Fibroblast of skin of right biceps (primary cell): ENCODE data around the gene MEIS2.

ENCODE experiments used
- DNase-seq: peaks from one replicate; pipeline ENCODE4 v3.0.0-alpha.2; 2013

Gene MEIS2

GRCh38 chr15:37072181-37072580 lies 28.2 kb downstream of the MEIS2 start:
- DNase-seq, result no peak

- DNase-seq, result no peak
These were observed 29.2 kb downstream of the MEIS2 start for GRCh38 chr15:37071134-37071533.

GRCh38 chr15:37070686-37071085 lies 29.7 kb downstream of the MEIS2 start:
- DNase-seq, result no peak

- no peak for DNase-seq
These were observed 38.4 kb downstream of the MEIS2 start for GRCh38 chr15:37061996-37062395.

- DNase-seq, result peak; percentile 87
These were observed 41.3 kb downstream of the MEIS2 start for GRCh38 chr15:37059086-37059485.

GRCh38 chr15:37058316-37058985 lies 41.9 kb downstream of the MEIS2 start:
- DNase-seq, result peak; percentile 48

GRCh38 chr15:37057831-37058230 lies 42.5 kb downstream of the MEIS2 start:
- no peak for DNase-seq

GRCh38 chr15:37057256-37057655 lies 43.1 kb downstream of the MEIS2 start:
- DNase-seq, result no peak

GRCh38 chr15:37056177-37057121 lies 43.9 kb downstream of the MEIS2 start:
- DNase-seq, result no peak

- DNase-seq, result no peak
These were observed 44.9 kb downstream of the MEIS2 start for GRCh38 chr15:37055481-37055880.

GRCh38 chr15:37054336-37054735 lies 46.0 kb downstream of the MEIS2 start:
- DNase-seq, result no peak

GRCh38 chr15:37053166-37053565 lies 47.2 kb downstream of the MEIS2 start:
- DNase-seq, result peak; percentile 72

- DNase-seq, result no peak
These were observed 50.0 kb downstream of the MEIS2 start for GRCh38 chr15:37050345-37050744.

GRCh38 chr15:37046876-37047614 lies 53.3 kb downstream of the MEIS2 start:
- DNase-seq, result peak; percentile 58

GRCh38 chr15:37045859-37046740 lies 54.2 kb downstream of the MEIS2 start:
- DNase-seq, result no peak

GRCh38 chr15:37044915-37045648 lies 55.3 kb downstream of the MEIS2 start:
- no peak for DNase-seq

GRCh38 chr15:37041836-37042235 lies 58.5 kb downstream of the MEIS2 start:
- no peak for DNase-seq

- no peak for DNase-seq
These were observed 59.3 kb downstream of the MEIS2 start for GRCh38 chr15:37041042-37041441.

GRCh38 chr15:37040072-37040742 lies 60.1 kb downstream of the MEIS2 start:
- no peak for DNase-seq

GRCh38 chr15:37038716-37039106 lies 61.6 kb downstream of the MEIS2 start:
- DNase-seq, result no peak
